ENCODE data around the gene MAPK14.
"Not testable (repeated sequence)": the region's sequence is repeated elsewhere in the genome, so short reads cannot be mapped to it uniquely, and the experiment has no call there.

MAPK14 gene

GRCh38 chr6:36117658-36118549, 90.3 kb downstream of the MAPK14 start:
- H3K9me3 Mint-ChIP-seq, result no peaks in the 10 kb centered on the region
- no peak overlapping the region for H3K4me3 Mint-ChIP-seq
- DNase-seq (no peak), ATAC-seq (no peak)
- no peak overlapping the region for H3K27ac Mint-ChIP-seq
- H3K27me3 Mint-ChIP-seq, result no peaks in the 10 kb centered on the region
- peaks cover 92% of the 10 kb centered on the region for H3K4me1 Mint-ChIP-seq

GRCh38 chr6:36118550-36119107, 91.0 kb downstream of the MAPK14 start:
- Mint-ChIP-seq H3K9me3 (no peaks in the 10 kb centered on the region), H3K27ac (peak overlapping the region in 1 of 2 donors; percentile 48), H3K4me1 (peaks cover 97% of the 10 kb centered on the region), H3K27me3 (no peaks in the 10 kb centered on the region), H3K4me3 (peak overlapping the region in 1 of 2 donors; percentile 16)
- ATAC-seq, result peak; percentile 91
- peak; percentile 54 to 78 for DNase-seq

GRCh38 chr6:36119209-36119608, 91.6 kb downstream of the MAPK14 start:
- Mint-ChIP-seq H3K4me1 (peaks cover 97% of the 10 kb centered on the region), H3K27ac (no peak overlapping the region), H3K9me3 (no peaks in the 10 kb centered on the region), H3K27me3 (no peaks in the 10 kb centered on the region), H3K4me3 (peak overlapping the region in 1 of 2 donors; percentile 16)
- DNase-seq (no peak), ATAC-seq (no peak)

GRCh38 chr6:36120018-36120417, 92.4 kb downstream of the MAPK14 start:
- peak overlapping the region in 1 of 2 donors; percentile 90 for H3K27ac Mint-ChIP-seq

GRCh38 chr6:36120539-36120938, 92.9 kb downstream of the MAPK14 start:
- DNase-seq, result peak; percentile 46 to 64

More at GRCh38 chr6:36120018-36120417, 92.4 kb downstream of the MAPK14 start:
- no peak for ATAC-seq
- peaks cover 94% of the 10 kb centered on the region for H3K4me1 Mint-ChIP-seq
- no peaks in the 10 kb centered on the region for H3K27me3 Mint-ChIP-seq
- H3K4me3 Mint-ChIP-seq, result peak overlapping the region in 1 of 2 donors; percentile 93
- H3K9me3 Mint-ChIP-seq, result no peaks in the 10 kb centered on the region
- no peak for DNase-seq

GRCh38 chr6:36120979-36121786, 93.6 kb downstream of the MAPK14 start:
- peak; percentile 36 to 55 for DNase-seq
- H3K9me3 Mint-ChIP-seq, result no peaks in the 10 kb centered on the region
- peak overlapping the region; percentile 89 to 93 for H3K4me3 Mint-ChIP-seq
- peak; percentile 42 for ATAC-seq
- H3K4me1 Mint-ChIP-seq, result peaks cover 89% of the 10 kb centered on the region
- no peaks in the 10 kb centered on the region for H3K27me3 Mint-ChIP-seq
- H3K27ac Mint-ChIP-seq, result peak overlapping the region; percentile 77 to 90

More at GRCh38 chr6:36120539-36120938, 92.9 kb downstream of the MAPK14 start:
- H3K27me3 Mint-ChIP-seq, result no peaks in the 10 kb centered on the region
- ATAC-seq, result peak; percentile 56
- H3K4me3 Mint-ChIP-seq, result peak overlapping the region; percentile 89 to 93
- peaks cover 89% of the 10 kb centered on the region for H3K4me1 Mint-ChIP-seq
- peak overlapping the region; percentile 77 to 90 for H3K27ac Mint-ChIP-seq
- H3K9me3 Mint-ChIP-seq, result no peaks in the 10 kb centered on the region

- Mint-ChIP-seq H3K9me3 (no peaks in the 10 kb centered on the region), H3K27me3 (no peaks in the 10 kb centered on the region), H3K4me3 (no peak overlapping the region), H3K4me1 (peaks cover 89% of the 10 kb centered on the region), H3K27ac (peak overlapping the region; percentile 44 to 74)
- DNase-seq (no peak), ATAC-seq (no peak)
These were observed 94.3 kb downstream of the MAPK14 start for GRCh38 chr6:36121787-36122494.

- no peak overlapping the region for H3K4me3 Mint-ChIP-seq
- no peak for DNase-seq
- ATAC-seq, result no peak
- H3K9me3 Mint-ChIP-seq, result no peaks in the 10 kb centered on the region
- H3K27ac Mint-ChIP-seq, result peak overlapping the region in 1 of 2 donors; percentile 28
- peaks cover 88% of the 10 kb centered on the region for H3K4me1 Mint-ChIP-seq
- H3K27me3 Mint-ChIP-seq, result no peaks in the 10 kb centered on the region
These were observed 95.1 kb downstream of the MAPK14 start for GRCh38 chr6:36122495-36123269.

- H3K27me3 Mint-ChIP-seq, result no peaks in the 10 kb centered on the region
- no peaks in the 10 kb centered on the region for H3K9me3 Mint-ChIP-seq
- ATAC-seq (peak; percentile 93), DNase-seq (peak; percentile 88 to 94)
- peak overlapping the region; percentile 4 to 39 for H3K4me3 Mint-ChIP-seq
- H3K4me1 Mint-ChIP-seq, result peaks cover 87% of the 10 kb centered on the region
- H3K27ac Mint-ChIP-seq, result peak overlapping the region in 1 of 2 donors; percentile 45
These were observed 95.9 kb downstream of the MAPK14 start for GRCh38 chr6:36123270-36124139.

GRCh38 chr6:36124346-36124745, 96.7 kb downstream of the MAPK14 start:
- not testable (repeated sequence) for H3K27me3 Mint-ChIP-seq, H3K9me3 Mint-ChIP-seq, ATAC-seq, DNase-seq
- H3K27ac Mint-ChIP-seq, result peak overlapping the region in 1 of 2 donors; percentile 59
- peak overlapping the region; percentile 39 to 52 for H3K4me3 Mint-ChIP-seq
- H3K4me1 Mint-ChIP-seq, result peaks cover 87% of the 10 kb centered on the region

GRCh38 chr6:36124881-36125280, 97.3 kb downstream of the MAPK14 start:
- Mint-ChIP-seq H3K27ac (peak overlapping the region in 1 of 2 donors; percentile 31), H3K9me3 (no peaks in the 10 kb centered on the region), H3K4me1 (peaks cover 87% of the 10 kb centered on the region), H3K4me3 (no peak overlapping the region), H3K27me3 (no peaks in the 10 kb centered on the region)
- ATAC-seq (no peak), DNase-seq (no peak)

- no peak overlapping the region for H3K27ac Mint-ChIP-seq
- ATAC-seq, result no peak
- H3K27me3 Mint-ChIP-seq, result no peaks in the 10 kb centered on the region
- no peaks in the 10 kb centered on the region for H3K9me3 Mint-ChIP-seq
- no peak for DNase-seq
- H3K4me3 Mint-ChIP-seq, result no peak overlapping the region
- H3K4me1 Mint-ChIP-seq, result peaks cover 81% of the 10 kb centered on the region
These were observed 98.0 kb downstream of the MAPK14 start for GRCh38 chr6:36125575-36125974.

- Mint-ChIP-seq H3K27ac (no peak overlapping the region), H3K27me3 (no peaks in the 10 kb centered on the region), H3K4me3 (no peak overlapping the region), H3K4me1 (peaks cover 76% of the 10 kb centered on the region), H3K9me3 (no peaks in the 10 kb centered on the region)
- ATAC-seq (no peak), DNase-seq (no peak)
These were observed 98.5 kb downstream of the MAPK14 start for GRCh38 chr6:36126121-36126520.

Measured in stimulated activated naive CD8-positive, alpha-beta T cell treated with anti-CD3 and anti-CD28 coated beads, Interleukin-15, amount 100 ng/mL, for 72 hours (primary cell).